CD14-positive monocyte (primary cell): ENCODE results near the gene SETBP1. TPM values are rescaled to one million over a fixed set of nuclear protein-coding genes. Genes with fewer than 3 reads are reported as not detected.

Experiments used
- DNase-seq, 3 donors: peaks; one replicate each; pipeline ENCODE4 v3.0.0-alpha.2; 2011 to 2022
- H2AFZ ChIP-seq: 2 replicates; pipeline ENCODE4 v1.6.0; 2012; ENCODE audit warnings: mild to moderate bottlenecking, low read depth, low read length, inconsistent platforms; ENCODE audit not compliant: insufficient read depth, poor library complexity, severe bottlenecking
- H3K27ac ChIP-seq, 2 donors: 1 replicate in 1 of 2; 2 replicates in 1 of 2; pipeline ENCODE4 v1.5.1; 2012 to 2013; ENCODE audit warnings: low read length in 2 of 2, control low read depth in 1 of 2, inconsistent platforms in 1 of 2, low read depth in 1 of 2, mild to moderate bottlenecking in 1 of 2
- H3K27me3 ChIP-seq, 2 donors: one replicate each; pipeline versions ENCODE4 v1.6.0 to v1.6.1; 2011 to 2013; ENCODE audit warnings: low read length in 2 of 2; ENCODE audit not compliant: control insufficient read depth in 2 of 2, insufficient read depth in 2 of 2
- H3K36me3 ChIP-seq, 2 donors: replicated peaks in 1 of 2; 1 replicate in 1 of 2; 2 replicates in 1 of 2; pipeline versions ENCODE4 v1.5.1 to v1.6.1; 2012 to 2013; ENCODE audit warnings: low read length in 2 of 2, control low read depth in 1 of 2, inconsistent platforms in 1 of 2, mild to moderate bottlenecking in 1 of 2; ENCODE audit not compliant: insufficient read depth in 2 of 2, control insufficient read depth in 1 of 2
- H3K4me1 ChIP-seq, 2 donors: 1 replicate in 1 of 2; 2 replicates in 1 of 2; pipeline versions ENCODE4 v1.5.1 to v1.6.1; 2012 to 2013; ENCODE audit warnings: low read length in 2 of 2, control low read depth in 1 of 2, inconsistent platforms in 1 of 2, mild to moderate bottlenecking in 1 of 2, moderate library complexity in 1 of 2; ENCODE audit not compliant: insufficient read depth in 2 of 2, control insufficient read depth in 1 of 2
- H3K4me2 ChIP-seq: replicated peaks from 2 replicates; pipeline ENCODE3; 2012; ENCODE audit warnings: low read length, moderate library complexity, mild to moderate bottlenecking; ENCODE audit not compliant: poor library complexity, severe bottlenecking; ENCODE audit errors: extremely low read depth
- H3K4me3 ChIP-seq, 3 experiments: fragments of 200-600 bp in 1 of 3; sonication (generic) in 1 of 3; replicated peaks in 1 of 3; 1 replicate in 2 of 3; 2 replicates in 1 of 3; pipeline ENCODE4 v1.5.1; 2011 to 2013; ENCODE audit warnings: low read length in 3 of 3, mild to moderate bottlenecking in 3 of 3, control low read depth in 2 of 3, low read depth in 2 of 3, inconsistent platforms in 1 of 3, moderate library complexity in 1 of 3
- H3K79me2 ChIP-seq: 2 replicates; pipeline ENCODE4 v1.6.0; 2012; ENCODE audit warnings: mild to moderate bottlenecking, control low read depth, inconsistent platforms, low read length, moderate library complexity; ENCODE audit not compliant: insufficient read depth
- H3K9ac ChIP-seq: 2 replicates; pipeline ENCODE4 v1.6.0; 2017; ENCODE audit warnings: low read length, mild to moderate bottlenecking; ENCODE audit not compliant: insufficient read depth, poor library complexity, severe bottlenecking
- H3K9me3 ChIP-seq, 2 donors: replicated peaks in 1 of 2; 1 replicate in 1 of 2; 2 replicates in 1 of 2; pipeline versions ENCODE4 v1.5.1 to v1.6.1; 2012 to 2013; ENCODE audit warnings: low read length in 2 of 2, control low read depth in 1 of 2; ENCODE audit not compliant: control insufficient read depth in 1 of 2, insufficient read depth in 1 of 2
- H4K20me1 ChIP-seq: 2 replicates; pipeline ENCODE4 v1.6.0; 2012; ENCODE audit warnings: mild to moderate bottlenecking, low read length, control low read depth, moderate library complexity; ENCODE audit not compliant: insufficient read depth
- H3K27ac Mint-ChIP-seq, 7 donors: one replicate each; pipeline ENCODE4 v1.8.0; 2020; ENCODE audit warnings: mild to moderate bottlenecking in 7 of 7, mixed read lengths in 7 of 7, moderate library complexity in 6 of 7, inconsistent platforms in 2 of 7
- H3K27me3 Mint-ChIP-seq, 3 donors: one replicate each; pipeline ENCODE4 v1.8.0; 2021 to 2022; ENCODE audit warnings: low read depth in 3 of 3, mild to moderate bottlenecking in 3 of 3, mixed read lengths in 3 of 3, moderate library complexity in 3 of 3, inconsistent platforms in 1 of 3
- H3K36me3 Mint-ChIP-seq, 2 donors: one replicate each; pipeline ENCODE4 v1.8.0; 2020; ENCODE audit warnings: mixed read lengths in 2 of 2, inconsistent platforms in 1 of 2, mild to moderate bottlenecking in 1 of 2
- H3K4me1 Mint-ChIP-seq: one replicate; pipeline ENCODE4 v1.8.0; 2020; ENCODE audit warnings: mild to moderate bottlenecking, mixed read lengths
- H3K4me3 Mint-ChIP-seq, 2 donors: one replicate each; pipeline ENCODE4 v1.8.0; 2020; ENCODE audit warnings: mild to moderate bottlenecking in 2 of 2, mixed read lengths in 2 of 2, moderate library complexity in 1 of 2
- H3K9me3 Mint-ChIP-seq, 7 donors: one replicate each; pipeline ENCODE4 v1.8.0; 2020 to 2022; ENCODE audit warnings: mixed read lengths in 7 of 7, mild to moderate bottlenecking in 6 of 7, moderate library complexity in 6 of 7, inconsistent platforms in 2 of 7
- CTCF ChIP-seq: fragments of 200-600 bp; IDR thresholded peaks from one replicate; pipeline ENCODE4 v1.8.0; 2022; ENCODE audit warnings: antibody characterized with exemption, mild to moderate bottlenecking
- WGBS: methylation state at CpG from one replicate; pipeline ENCODE4 v1.1.5; 2013; ENCODE audit warnings: missing lambda C conversion rate; ENCODE audit not compliant: insufficient coverage; 5-methylcytosine and 5-hydroxymethylcytosine counted together
- intact Hi-C, 2 donors: fragments of 100-400 bp; cut with micrococcal nuclease; formaldehyde crosslinking; loops; one replicate each; pipeline versions ENCODE4 v1.15.0 to v1.15.1; 2023
- polyA plus RNA-seq, 3 donors: library from polyadenylated mRNA; depleted of rRNA in 1 of 3; unstranded in 2 of 3; stranded (reverse) in 1 of 3; fragments of 300-500 nt in 2 of 3; fragments of >200 nt in 1 of 3; fragmentation: Illumina TruSeq in 2 of 3; gene quantifications; 1 replicate in 2 of 3; 2 replicates in 1 of 3; pipeline ENCODE4 v1.2.3, GENCODE V29; 2012 to 2021

Gene SETBP1
- polyA plus RNA-seq, 3 donors: 0.01 to 1.2 TPM; not detected in 1

- H3K36me3 ChIP-seq: no peaks in the 10 kb centered on the region
- H4K20me1 ChIP-seq: no peaks in the 10 kb centered on the region
- WGBS: no CpG with 5 or more reads among the region's 2 CpGs
- H3K27ac ChIP-seq: no peak overlapping the region
- no peaks in the 10 kb centered on the region for H3K4me1 ChIP-seq
- DNase-seq: no peak
- intact Hi-C loops: no loop called here
- H2AFZ ChIP-seq: no peak overlapping the region
- H3K27ac Mint-ChIP-seq: no peak overlapping the region
- no peak for TF ChIP-seq CTCF
- no peak overlapping the region for H3K4me3 ChIP-seq
- H3K27me3 ChIP-seq: peaks cover 9 to 13% of the 10 kb centered on the region in 2 donors
- H3K4me3 Mint-ChIP-seq: peak overlapping the region in 1 of 2 donors; percentile 13
- no peaks in the 10 kb centered on the region for H3K9me3 Mint-ChIP-seq
- no peaks in the 10 kb centered on the region for H3K4me1 Mint-ChIP-seq
- H3K27me3 Mint-ChIP-seq: peaks cover 14 to 33% (median 19%) of the 10 kb centered on the region in 3 donors
- no peaks in the 10 kb centered on the region for H3K79me2 ChIP-seq
- no peaks in the 10 kb centered on the region for H3K36me3 Mint-ChIP-seq
- no peak overlapping the region for H3K4me2 ChIP-seq
- no peak overlapping the region for H3K9ac ChIP-seq
- H3K9me3 ChIP-seq: no peaks in the 10 kb centered on the region
Observed at GRCh38 chr18:44807766-44808165, 127.1 kb downstream of the SETBP1 start.

GRCh38 chr18:44811572-44812125 is 131.0 kb downstream of the SETBP1 start:
- Histone ChIP-seq H3K4me2 (no peak overlapping the region), H3K36me3 (no peaks in the 10 kb centered on the region), H2AFZ (no peak overlapping the region), H4K20me1 (no peaks in the 10 kb centered on the region), H3K4me3 (no peak overlapping the region), H3K9me3 (no peaks in the 10 kb centered on the region), H3K27me3 (peaks cover 9 to 16% of the 10 kb centered on the region in 2 donors), H3K4me1 (no peaks in the 10 kb centered on the region), H3K27ac (no peak overlapping the region), H3K79me2 (no peaks in the 10 kb centered on the region), H3K9ac (no peak overlapping the region)
- H3K27ac Mint-ChIP-seq: no peak overlapping the region
- H3K36me3 Mint-ChIP-seq: no peaks in the 10 kb centered on the region
- intact Hi-C loops: no loop called here
- H3K4me1 Mint-ChIP-seq: no peaks in the 10 kb centered on the region
- H3K4me3 Mint-ChIP-seq: no peak overlapping the region
- peaks cover 14 to 21% (median 20%) of the 10 kb centered on the region in 3 donors for H3K27me3 Mint-ChIP-seq
- DNase-seq: no peak
- no peak for TF ChIP-seq CTCF
- H3K9me3 Mint-ChIP-seq: no peaks in the 10 kb centered on the region
